Measurements from ENCODE around the gene LCTL.

Gene LCTL

GRCh38 chr15:66498501-66499386 is 67.1 kb downstream of the LCTL start:
- DNase-seq = no peak

All from stimulated activated CD4-positive, alpha-beta T cell treated with anti-CD3 and anti-CD28 coated beads, Interleukin-2, amount 100 ng/mL, for 24 hours (primary cell).